Upper lobe of right lung (tissue), 1 donor: ENCODE results near the gene PFDN4. TPM values are rescaled to one million over a fixed set of nuclear protein-coding genes. Genes with fewer than 3 reads are reported as not detected.

Source experiments
- ATAC-seq: fragments of 200-7000 bp; cut with Tn5 transposase; one replicate; pipeline ENCODE4 v1.9.1; 2020; ENCODE audit warnings: mild to moderate bottlenecking, moderate library complexity
- DNase-seq: peaks from one replicate; pipeline ENCODE4 v3.0.0-alpha.2; 2020
- H3K27ac ChIP-seq: fragments of 200-600 bp; one replicate; pipeline ENCODE4 v1.8.0; 2022
- H3K27me3 ChIP-seq: fragments of 200-600 bp; one replicate; pipeline ENCODE4 v1.8.0; 2022; ENCODE audit warnings: mild to moderate bottlenecking
- H3K36me3 ChIP-seq: fragments of 200-600 bp; one replicate; pipeline ENCODE4 v1.8.0; 2022
- H3K4me1 ChIP-seq: fragments of 200-600 bp; one replicate; pipeline ENCODE4 v1.8.0; 2022
- H3K4me3 ChIP-seq: fragments of 200-600 bp; one replicate; pipeline ENCODE4 v1.8.0; 2022; ENCODE audit warnings: mild to moderate bottlenecking
- H3K9me3 ChIP-seq: fragments of 200-600 bp; one replicate; pipeline ENCODE4 v1.8.0; 2022
- intact Hi-C: fragments of 100-400 bp; cut with DNase I; formaldehyde crosslinking; loops from one replicate; pipeline ENCODE4 v1.11.0; 2022
- total RNA-seq: library from RNA; stranded (reverse); fragmentation: NEBNext Ultra II Directional; extraction: Animal tissue kit (Norgen Biotek cat#: 25700); gene quantifications from one replicate; pipeline ENCODE4 v1.2.1, GENCODE V29; 2021
- TF ChIP-seq, protein P1 (sequence below): fragments of 200-600 bp; IDR thresholded peaks from one replicate; pipeline ENCODE4 v1.8.0; 2022; ENCODE audit warnings: antibody characterized with exemption
- donor health status: DM: no; HTN: yes; CAD: no; lungs with severe emphysema.

PFDN4 gene
- total RNA-seq, 1 donor from 2014 or later, result 19.9 TPM

DNA sequence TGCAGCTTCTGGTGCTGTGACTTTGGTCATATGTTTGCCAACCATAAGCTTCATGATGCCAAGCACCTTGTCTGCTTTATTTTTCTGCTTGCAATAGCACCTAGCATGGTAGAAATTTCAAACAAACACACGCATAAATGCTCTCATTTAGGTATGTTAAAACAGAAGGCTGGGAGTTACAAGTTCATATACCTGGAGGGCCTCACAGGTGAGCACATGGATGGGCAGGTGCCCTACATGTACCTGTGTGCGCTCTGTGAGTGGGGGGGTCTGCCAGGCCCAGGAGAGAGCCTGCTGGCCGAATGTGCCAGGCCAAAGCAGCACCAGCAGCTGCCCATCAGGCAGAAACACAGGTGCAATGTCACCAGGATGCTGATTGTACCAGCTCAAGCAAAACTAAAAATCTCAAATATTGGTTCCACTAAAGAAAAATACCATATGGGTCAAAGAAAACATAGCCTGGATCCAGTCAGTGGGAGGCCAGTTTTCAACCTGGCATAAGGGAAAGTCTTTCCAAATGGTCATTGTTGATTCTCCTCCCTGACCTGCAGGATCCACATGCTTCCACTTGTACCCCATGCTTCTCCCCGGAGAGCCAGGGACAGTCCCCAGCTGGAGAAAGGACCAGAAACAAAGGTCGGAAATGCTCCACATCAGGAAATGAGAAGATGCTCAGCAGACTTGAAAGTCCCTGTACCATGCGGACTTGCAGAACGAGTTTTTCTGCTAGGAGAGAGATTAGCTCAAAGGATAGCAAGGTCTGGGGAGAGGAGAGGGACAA is 7.2 kb upstream of the PFDN4 start:
- H3K4me1 ChIP-seq, result no peaks in the 10 kb centered on the region
- H3K4me3 ChIP-seq, result no peak overlapping the region
- no peaks in the 10 kb centered on the region for H3K9me3 ChIP-seq
- DNase-seq, result no peak
- no peak overlapping the region for H3K27ac ChIP-seq
- intact Hi-C loops, result no loop called here
- no peaks in the 10 kb centered on the region for H3K27me3 ChIP-seq
- TF ChIP-seq, protein P1, sequence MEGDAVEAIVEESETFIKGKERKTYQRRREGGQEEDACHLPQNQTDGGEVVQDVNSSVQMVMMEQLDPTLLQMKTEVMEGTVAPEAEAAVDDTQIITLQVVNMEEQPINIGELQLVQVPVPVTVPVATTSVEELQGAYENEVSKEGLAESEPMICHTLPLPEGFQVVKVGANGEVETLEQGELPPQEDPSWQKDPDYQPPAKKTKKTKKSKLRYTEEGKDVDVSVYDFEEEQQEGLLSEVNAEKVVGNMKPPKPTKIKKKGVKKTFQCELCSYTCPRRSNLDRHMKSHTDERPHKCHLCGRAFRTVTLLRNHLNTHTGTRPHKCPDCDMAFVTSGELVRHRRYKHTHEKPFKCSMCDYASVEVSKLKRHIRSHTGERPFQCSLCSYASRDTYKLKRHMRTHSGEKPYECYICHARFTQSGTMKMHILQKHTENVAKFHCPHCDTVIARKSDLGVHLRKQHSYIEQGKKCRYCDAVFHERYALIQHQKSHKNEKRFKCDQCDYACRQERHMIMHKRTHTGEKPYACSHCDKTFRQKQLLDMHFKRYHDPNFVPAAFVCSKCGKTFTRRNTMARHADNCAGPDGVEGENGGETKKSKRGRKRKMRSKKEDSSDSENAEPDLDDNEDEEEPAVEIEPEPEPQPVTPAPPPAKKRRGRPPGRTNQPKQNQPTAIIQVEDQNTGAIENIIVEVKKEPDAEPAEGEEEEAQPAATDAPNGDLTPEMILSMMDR, result no peak
- no peaks in the 10 kb centered on the region for H3K36me3 ChIP-seq
- no peak for ATAC-seq

DNA sequence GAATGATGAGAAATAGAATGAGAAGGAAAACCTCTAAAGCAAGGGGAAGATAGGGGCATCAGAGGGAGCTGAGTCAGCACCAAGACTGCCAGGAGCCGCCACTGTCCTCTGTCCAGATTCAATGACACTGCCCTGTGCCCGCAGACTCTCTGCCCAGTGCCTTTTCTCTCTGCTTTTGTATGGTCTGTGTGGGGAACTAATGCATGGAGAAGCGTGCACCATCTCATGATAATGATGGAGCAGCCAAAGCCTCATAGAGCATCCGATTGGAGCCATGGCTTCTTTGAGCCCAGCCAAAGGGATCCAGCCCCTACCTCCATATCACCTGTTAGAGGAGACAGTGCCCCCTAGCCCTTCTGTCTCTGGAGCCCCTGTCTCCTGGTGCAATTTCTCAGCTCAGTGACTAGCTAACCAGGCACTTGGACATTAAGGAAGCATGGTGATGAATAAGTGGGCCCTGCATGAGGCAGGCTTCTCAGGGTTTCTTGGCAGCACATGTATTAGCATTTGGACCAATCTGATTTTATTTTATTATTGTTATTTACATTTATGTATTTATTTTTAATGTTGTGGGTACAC is 6.5 kb upstream of the PFDN4 start:
- Histone ChIP-seq H3K27ac (no peak overlapping the region), H3K9me3 (no peaks in the 10 kb centered on the region), H3K4me3 (no peak overlapping the region), H3K4me1 (no peaks in the 10 kb centered on the region), H3K27me3 (no peaks in the 10 kb centered on the region), H3K36me3 (no peaks in the 10 kb centered on the region)
- TF ChIP-seq, protein P1, result no peak
- intact Hi-C loops, result no loop called here
- ATAC-seq (no peak), DNase-seq (no peak)

DNA sequence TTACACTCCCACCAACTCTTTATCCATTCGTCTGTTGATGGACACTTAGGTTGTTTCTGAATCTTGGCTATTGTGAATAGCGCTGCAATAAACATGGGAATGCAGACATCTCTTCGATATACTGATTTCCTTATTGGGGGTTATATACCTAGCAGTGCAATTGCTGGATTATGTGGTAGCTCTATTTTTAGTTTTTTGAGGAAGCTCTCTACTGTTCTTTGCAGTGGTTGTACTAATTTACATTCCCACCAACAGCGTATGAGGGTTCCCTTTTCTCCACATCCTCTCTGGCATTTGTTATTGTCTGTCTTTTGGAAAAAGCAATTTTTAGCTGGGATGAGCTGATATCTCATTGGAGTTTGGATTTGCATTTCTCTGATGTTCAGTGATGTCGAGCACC is 4.6 kb upstream of the PFDN4 start:
- TF ChIP-seq, protein P1, result no peak
- Histone ChIP-seq H3K4me3 (no peak overlapping the region), H3K4me1 (no peaks in the 10 kb centered on the region), H3K27me3 (no peaks in the 10 kb centered on the region), H3K27ac (no peak overlapping the region), H3K9me3 (no peaks in the 10 kb centered on the region), H3K36me3 (no peaks in the 10 kb centered on the region)
- ATAC-seq, result no peak
- intact Hi-C loops, result no loop called here
- no peak for DNase-seq

DNA sequence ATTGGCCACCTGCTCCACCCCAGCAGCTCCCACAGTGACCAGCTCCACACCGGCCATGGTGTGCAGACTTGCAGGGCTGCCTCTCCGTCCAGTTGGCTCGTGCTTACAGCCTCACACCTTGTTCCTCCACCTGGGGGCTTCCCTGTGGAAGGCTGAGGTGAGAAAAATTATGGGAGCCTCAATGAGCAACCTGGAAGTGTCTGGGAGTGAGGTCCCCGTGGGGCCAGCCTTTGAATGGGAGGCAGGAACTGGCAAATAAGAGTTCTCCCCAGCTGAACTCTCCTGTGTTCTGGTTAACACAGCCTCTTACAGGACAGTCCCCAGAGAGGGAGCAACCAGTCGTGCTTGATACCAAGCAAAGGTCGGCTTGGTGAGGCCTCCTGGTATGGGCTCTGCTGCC is 3.8 kb upstream of the PFDN4 start:
- Histone ChIP-seq H3K4me1 (peaks cover 4% of the 10 kb centered on the region), H3K27me3 (no peaks in the 10 kb centered on the region), H3K27ac (no peak overlapping the region), H3K4me3 (no peak overlapping the region), H3K36me3 (no peaks in the 10 kb centered on the region), H3K9me3 (no peaks in the 10 kb centered on the region)
- TF ChIP-seq, protein P1, result no peak
- ATAC-seq (no peak), DNase-seq (no peak)
- intact Hi-C loops, result no loop called here

- Histone ChIP-seq H3K9me3 (no peaks in the 10 kb centered on the region), H3K27ac (no peak overlapping the region), H3K4me3 (no peak overlapping the region), H3K27me3 (no peaks in the 10 kb centered on the region), H3K4me1 (peaks cover 8% of the 10 kb centered on the region), H3K36me3 (no peaks in the 10 kb centered on the region)
- TF ChIP-seq, protein P1, result no peak
- DNase-seq, result no peak
- no peak for ATAC-seq
- intact Hi-C loops, result no loop called here
These were observed 3.4 kb upstream of the PFDN4 start for GRCh38 chr20:54204481-54204880.
